ENCODE results near the gene FBXO7. TPM values are rescaled to one million over a fixed set of nuclear protein-coding genes. Genes with fewer than 3 reads are reported as not detected.

Gene FBXO7
- total RNA-seq, 4 donors from 2014 or later = 86.1 to 108 (median 92.9) TPM

DNA sequence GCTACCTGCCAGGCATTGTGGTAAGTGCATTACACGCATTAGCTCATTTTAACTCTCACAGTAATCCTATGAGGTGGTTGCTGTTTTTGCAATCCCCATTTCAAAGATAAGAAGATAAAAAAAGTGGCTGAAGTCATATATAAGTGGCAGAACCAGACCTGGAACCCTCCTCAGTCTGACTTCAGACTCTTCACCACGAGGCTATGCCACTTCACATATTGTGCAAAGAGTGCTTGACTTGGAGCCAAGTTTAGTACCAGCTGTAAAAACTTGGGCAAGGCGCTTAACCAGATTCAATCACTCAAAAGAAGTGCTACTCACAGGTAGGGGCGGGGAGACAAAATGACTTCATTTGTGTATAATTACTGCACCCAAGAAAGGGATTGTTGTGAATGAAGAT, 25.6 kb upstream of the FBXO7 start:
- DNase-seq (ENCODE audit: low spot score in 2 of 2) = no peak
- H3K9me3 ChIP-seq = no peaks in the 10 kb centered on the region
- H3K27ac ChIP-seq = no peak overlapping the region
- no peaks in the 10 kb centered on the region for H3K36me3 ChIP-seq
- no peak overlapping the region for H3K4me3 ChIP-seq
- WGBS, 2 donors = 70 to 81% methylated on average over 4 of the region's 4 CpGs
- TF ChIP-seq POLR2A (IDR thresholded peaks at IDR 0.05) (no peak), EP300 (IDR thresholded peaks at IDR 0.05) (no peak)
- TF ChIP-seq, protein P1, sequence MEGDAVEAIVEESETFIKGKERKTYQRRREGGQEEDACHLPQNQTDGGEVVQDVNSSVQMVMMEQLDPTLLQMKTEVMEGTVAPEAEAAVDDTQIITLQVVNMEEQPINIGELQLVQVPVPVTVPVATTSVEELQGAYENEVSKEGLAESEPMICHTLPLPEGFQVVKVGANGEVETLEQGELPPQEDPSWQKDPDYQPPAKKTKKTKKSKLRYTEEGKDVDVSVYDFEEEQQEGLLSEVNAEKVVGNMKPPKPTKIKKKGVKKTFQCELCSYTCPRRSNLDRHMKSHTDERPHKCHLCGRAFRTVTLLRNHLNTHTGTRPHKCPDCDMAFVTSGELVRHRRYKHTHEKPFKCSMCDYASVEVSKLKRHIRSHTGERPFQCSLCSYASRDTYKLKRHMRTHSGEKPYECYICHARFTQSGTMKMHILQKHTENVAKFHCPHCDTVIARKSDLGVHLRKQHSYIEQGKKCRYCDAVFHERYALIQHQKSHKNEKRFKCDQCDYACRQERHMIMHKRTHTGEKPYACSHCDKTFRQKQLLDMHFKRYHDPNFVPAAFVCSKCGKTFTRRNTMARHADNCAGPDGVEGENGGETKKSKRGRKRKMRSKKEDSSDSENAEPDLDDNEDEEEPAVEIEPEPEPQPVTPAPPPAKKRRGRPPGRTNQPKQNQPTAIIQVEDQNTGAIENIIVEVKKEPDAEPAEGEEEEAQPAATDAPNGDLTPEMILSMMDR (IDR thresholded peaks at IDR 0.05) = no peak
- H3K4me1 ChIP-seq = no peaks in the 10 kb centered on the region
- H3K27me3 ChIP-seq = no peaks in the 10 kb centered on the region

DNA sequence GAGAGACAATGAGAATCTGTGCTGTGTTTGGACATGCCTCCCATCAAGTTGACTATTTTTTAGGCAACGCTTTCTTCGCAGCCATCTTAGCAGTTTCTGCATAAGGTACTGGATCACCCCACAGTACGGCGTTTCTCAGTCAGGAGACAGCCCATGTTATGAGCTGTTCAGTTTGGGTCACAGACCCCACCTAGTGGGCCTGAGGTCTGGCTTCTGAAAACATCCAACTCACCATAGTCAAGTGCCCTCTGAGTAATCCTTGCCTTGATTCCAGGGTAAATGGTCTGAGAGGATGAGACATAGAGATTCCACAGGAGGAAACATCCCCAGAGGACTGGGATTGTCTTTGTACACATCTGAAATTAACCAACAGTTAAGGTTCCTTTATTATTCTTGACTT, 17.6 kb upstream of the FBXO7 start:
- 84 to 89% methylated on average over 4 of the region's 4 CpGs for WGBS, 2 donors
- Histone ChIP-seq H3K36me3 (no peaks in the 10 kb centered on the region), H3K4me1 (no peaks in the 10 kb centered on the region), H3K9me3 (no peaks in the 10 kb centered on the region), H3K27ac (no peak overlapping the region), H3K4me3 (no peak overlapping the region), H3K27me3 (peaks cover 0 to 24% of the 10 kb centered on the region in 2 donors)
- DNase-seq (ENCODE audit: low spot score in 2 of 2) = no peak
- TF ChIP-seq, protein P1 (IDR thresholded peaks at IDR 0.05) = no peak

DNA sequence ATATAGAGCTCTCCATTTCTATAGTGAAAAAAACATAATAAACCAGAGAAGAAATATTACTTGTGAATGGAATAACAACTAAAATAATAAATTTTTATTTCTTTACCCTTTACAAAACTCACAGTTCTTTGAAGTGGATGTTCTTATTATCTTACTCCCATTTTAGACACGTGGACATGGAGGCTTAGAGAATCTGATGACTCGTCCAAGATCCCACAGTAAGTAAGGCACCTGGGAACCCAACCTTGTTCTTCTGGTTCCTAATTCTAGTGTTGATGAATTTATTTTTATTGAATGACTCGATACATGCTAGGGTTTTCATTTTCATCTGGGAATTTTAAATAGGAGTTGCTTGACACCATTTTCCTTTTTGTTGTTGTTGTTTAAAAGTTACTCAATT, 12.2 kb upstream of the FBXO7 start:
- TF ChIP-seq EP300 (IDR thresholded peaks at IDR 0.05) (no peak), POLR2A (IDR thresholded peaks at IDR 0.05) (no peak)
- no peak for DNase-seq (ENCODE audit: low spot score in 2 of 2)
- Histone ChIP-seq H3K36me3 (no peaks in the 10 kb centered on the region), H3K27ac (no peak overlapping the region), H3K9me3 (no peaks in the 10 kb centered on the region), H3K4me3 (no peak overlapping the region), H3K27me3 (peaks cover 0 to 14% of the 10 kb centered on the region in 2 donors), H3K4me1 (no peaks in the 10 kb centered on the region)
- WGBS, 2 donors = 75 to 79% methylated on average over 3 of the region's 3 CpGs

DNA sequence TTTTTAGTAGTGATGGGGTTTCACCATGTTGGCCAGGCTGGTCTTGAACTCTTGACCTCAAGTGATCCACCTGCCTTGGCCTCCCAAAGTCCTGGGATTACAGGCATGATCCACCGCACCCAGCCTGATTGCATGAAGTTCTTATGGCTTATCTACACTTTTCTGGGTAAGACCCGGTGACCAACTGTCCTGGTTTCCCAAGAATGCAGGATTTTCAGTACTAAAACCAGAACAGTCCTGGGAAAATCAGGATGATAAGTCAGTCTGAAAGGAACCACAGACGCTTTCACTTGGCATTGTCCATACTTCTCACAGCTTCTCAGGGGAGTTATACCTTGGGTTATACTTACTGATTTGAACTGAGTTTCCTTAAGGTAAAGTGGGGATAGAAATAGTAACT, 8.9 kb upstream of the FBXO7 start:
- TF ChIP-seq POLR2A (IDR thresholded peaks at IDR 0.05) (no peak), EP300 (IDR thresholded peaks at IDR 0.05) (no peak)
- TF ChIP-seq, protein P1 (IDR thresholded peaks at IDR 0.05) = no peak
- H3K9me3 ChIP-seq = no peaks in the 10 kb centered on the region
- H3K36me3 ChIP-seq = no peaks in the 10 kb centered on the region
- no peak overlapping the region for H3K4me3 ChIP-seq
- H3K27me3 ChIP-seq = peaks cover 0 to 9% of the 10 kb centered on the region in 2 donors
- no peak for DNase-seq (ENCODE audit: low spot score in 2 of 2)
- H3K4me1 ChIP-seq = no peaks in the 10 kb centered on the region
- WGBS, 2 donors = 89% methylated on average over 3 of the region's 3 CpGs
- H3K27ac ChIP-seq = no peak overlapping the region

DNA sequence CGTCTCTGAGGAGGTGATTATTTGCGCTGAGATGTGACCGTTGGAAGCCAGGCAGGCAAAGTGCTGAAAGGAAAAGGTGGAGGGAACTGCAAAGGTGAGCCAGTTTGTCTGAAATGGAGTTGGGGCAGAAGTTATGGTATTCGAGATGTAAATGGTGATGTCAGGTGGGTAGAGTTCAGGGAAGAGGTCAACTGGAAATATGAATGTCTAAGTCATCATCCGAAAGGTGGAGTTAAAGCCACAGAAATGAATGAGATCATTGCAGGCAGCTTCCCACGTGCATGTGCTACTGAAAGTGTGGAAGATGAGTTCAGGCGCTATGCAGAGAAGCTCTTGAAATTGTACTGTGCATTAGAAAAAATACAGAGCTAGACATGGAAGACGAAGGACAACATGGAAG, 8.1 kb upstream of the FBXO7 start:
- TF ChIP-seq POLR2A (IDR thresholded peaks at IDR 0.05) = no peak
- TF ChIP-seq, protein P1 (IDR thresholded peaks at IDR 0.05) = no peak
- WGBS, 2 donors = 73 to 79% methylated on average over 8 of the region's 8 CpGs
- DNase-seq (ENCODE audit: low spot score in 2 of 2) = no peak
- Histone ChIP-seq H3K27ac (no peak overlapping the region), H3K36me3 (no peaks in the 10 kb centered on the region), H3K4me3 (no peak overlapping the region), H3K4me1 (no peaks in the 10 kb centered on the region), H3K27me3 (peaks cover 0 to 9% of the 10 kb centered on the region in 2 donors), H3K9me3 (no peaks in the 10 kb centered on the region)

DNA sequence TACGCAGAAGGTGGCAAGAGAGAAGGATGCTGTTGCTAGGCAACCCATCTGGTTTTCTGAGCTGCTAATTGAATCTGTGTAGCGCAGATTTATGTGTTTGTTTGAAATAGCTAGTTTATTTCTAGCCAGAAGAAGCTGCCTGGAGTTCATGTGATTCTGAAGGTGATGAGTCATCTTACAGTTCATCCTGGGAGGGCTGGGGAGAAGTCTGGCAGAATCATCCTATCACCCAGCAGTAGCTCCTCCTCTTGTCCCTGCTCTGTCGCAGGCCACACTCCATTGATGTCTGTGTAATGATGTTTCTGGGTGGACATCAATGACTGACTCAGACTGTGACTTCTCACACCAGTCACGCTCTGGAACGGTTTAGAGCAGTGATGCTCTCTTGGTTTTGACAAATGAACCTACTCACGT, 4.8 kb upstream of the FBXO7 start:
- no peak for TF ChIP-seq POLR2A (IDR thresholded peaks at IDR 0.05)
- TF ChIP-seq, protein P1 (IDR thresholded peaks at IDR 0.05) = no peak
- TF ChIP-seq EP300 (IDR thresholded peaks at IDR 0.05) = no peak
- no peak overlapping the region for H3K27ac ChIP-seq

More for the DNA sequence above, 4.8 kb upstream of the FBXO7 start:
- no peak for DNase-seq (ENCODE audit: low spot score in 2 of 2)
- Histone ChIP-seq H3K36me3 (no peaks in the 10 kb centered on the region), H3K4me3 (no peak overlapping the region), H3K27me3 (peaks cover 0 to 8% of the 10 kb centered on the region in 2 donors), H3K9me3 (no peaks in the 10 kb centered on the region), H3K4me1 (peaks cover 0 to 8% (median 6%) of the 10 kb centered on the region in 4 donors)
- WGBS, 2 donors = 34 to 40% methylated on average over 6 of the region's 6 CpGs
